GM21447 (cell line): ENCODE data around the gene LDLRAP1.

Experiments
- ATAC-seq: cut with Tn5 transposase; IDR thresholded peaks from one replicate; pipeline ENCODE4 v1.9.1; 2021; ENCODE audit not compliant: unreplicated experiment

Gene LDLRAP1

GRCh38 chr1:25524568-25525360 is 18.6 kb upstream of the LDLRAP1 start:
- ATAC-seq: no peak

- no peak for ATAC-seq
Observed at GRCh38 chr1:25525361-25525688, 18.1 kb upstream of the LDLRAP1 start.

- no peak for ATAC-seq
Observed at GRCh38 chr1:25526753-25527152, 16.7 kb upstream of the LDLRAP1 start.

GRCh38 chr1:25527226-25527846 is 16.1 kb upstream of the LDLRAP1 start:
- no peak for ATAC-seq

GRCh38 chr1:25527946-25528595 is 15.3 kb upstream of the LDLRAP1 start:
- no peak for ATAC-seq

- ATAC-seq: no peak
Observed at GRCh38 chr1:25528881-25529517, 14.4 kb upstream of the LDLRAP1 start.

- no peak for ATAC-seq
Observed at GRCh38 chr1:25529518-25530185, 13.8 kb upstream of the LDLRAP1 start.

- ATAC-seq: no peak
Observed at GRCh38 chr1:25530186-25531081, 13.0 kb upstream of the LDLRAP1 start.

GRCh38 chr1:25531082-25531461 is 12.3 kb upstream of the LDLRAP1 start:
- ATAC-seq: no peak

- ATAC-seq: no peak
Observed at GRCh38 chr1:25532970-25533369, 10.4 kb upstream of the LDLRAP1 start.

GRCh38 chr1:25533775-25534409 is 9.5 kb upstream of the LDLRAP1 start:
- ATAC-seq: no peak

- no peak for ATAC-seq
Observed at GRCh38 chr1:25534410-25534788, 9.0 kb upstream of the LDLRAP1 start.

GRCh38 chr1:25536124-25536523 is 7.3 kb upstream of the LDLRAP1 start:
- ATAC-seq: no peak

- no peak for ATAC-seq
Observed at GRCh38 chr1:25537153-25537831, 6.1 kb upstream of the LDLRAP1 start.

- ATAC-seq: no peak
Observed at GRCh38 chr1:25538191-25538767, 5.1 kb upstream of the LDLRAP1 start.

- no peak for ATAC-seq
Observed at GRCh38 chr1:25540750-25541342, 2.6 kb upstream of the LDLRAP1 start.

- no peak for ATAC-seq
Observed at GRCh38 chr1:25541425-25541824, 2.0 kb upstream of the LDLRAP1 start.

- ATAC-seq: no peak
Observed at GRCh38 chr1:25541889-25542658, 1.3 kb upstream of the LDLRAP1 start.
